Lung (tissue), 12 donors: Measurements from ENCODE around the gene TRAPPC3L. TPM values are rescaled to one million over a fixed set of nuclear protein-coding genes. Genes with fewer than 3 reads are reported as not detected.
A peak's percentile ranks its signal among the peaks of the same experiment; 100 is the strongest.

Source experiments
- ATAC-seq: fragments of 200-7000 bp; cut with Tn5 transposase; one replicate; pipeline ENCODE4 v1.9.1; 2020; ENCODE audit warnings: moderate number of reproducible peaks; ENCODE audit not compliant: insufficient read depth, low FRiP score
- DNase-seq, 3 donors: peaks; one replicate each; pipeline ENCODE4 v3.0.0-alpha.2; 2013 to 2017
- H3K27ac ChIP-seq, 2 donors: one replicate each; pipeline ENCODE4 v1.5.1; 2013; ENCODE audit warnings: mild to moderate bottlenecking in 2 of 2, moderate library complexity in 2 of 2, control low read depth in 1 of 2, inconsistent platforms in 1 of 2, low read depth in 1 of 2, low read length in 1 of 2
- H3K27me3 ChIP-seq, 3 donors: one replicate each; pipeline ENCODE4 v1.5.1; 2013; ENCODE audit warnings: low read length in 2 of 3; ENCODE audit not compliant: control insufficient read depth in 3 of 3, insufficient read depth in 3 of 3
- H3K36me3 ChIP-seq, 4 donors: one replicate each; pipeline ENCODE4 v1.5.1; 2013; ENCODE audit warnings: low read length in 4 of 4, mild to moderate bottlenecking in 1 of 4, moderate library complexity in 1 of 4; ENCODE audit not compliant: control insufficient read depth in 4 of 4, insufficient read depth in 4 of 4
- H3K4me1 ChIP-seq, 5 donors: one replicate each; pipeline ENCODE4 v1.5.1; 2013; ENCODE audit warnings: low read length in 5 of 5, mild to moderate bottlenecking in 2 of 5, moderate library complexity in 1 of 5; ENCODE audit not compliant: control insufficient read depth in 5 of 5, insufficient read depth in 5 of 5
- H3K4me3 ChIP-seq: one replicate; pipeline ENCODE4 v1.5.1; 2013; ENCODE audit warnings: mild to moderate bottlenecking, control low read depth, moderate library complexity
- H3K9ac ChIP-seq, 2 donors: one replicate each; pipeline ENCODE4 v1.5.1; 2013; ENCODE audit warnings: low read length in 2 of 2, control low read depth in 1 of 2; ENCODE audit not compliant: insufficient read depth in 1 of 2
- H3K9me3 ChIP-seq, 4 donors: one replicate each; pipeline ENCODE4 v1.5.1; 2013; ENCODE audit warnings: low read length in 3 of 4, mild to moderate bottlenecking in 1 of 4, moderate library complexity in 1 of 4; ENCODE audit not compliant: control insufficient read depth in 4 of 4, insufficient read depth in 3 of 4
- WGBS, 2 donors: extraction: QIAGEN DNeasy Blood & Tissue Kit; methylation state at CpG; one replicate each; pipeline ENCODE4 v1.1.7; 2013; 5-methylcytosine and 5-hydroxymethylcytosine counted together
- polyA plus RNA-seq, 2 donors: library from polyadenylated mRNA; stranded (reverse); fragments of 200-250 nt; gene quantifications; one replicate each; pipeline ENCODE4 v1.2.1, GENCODE V29; 2013
- total RNA-seq, 2 donors: library from RNA; depleted of rRNA in 1 of 2; stranded (reverse); fragments of >200 nt in 1 of 2; gene quantifications; one replicate each; pipeline ENCODE4 v1.2.1, GENCODE V29; 2014 to 2021
- TF ChIP-seq, protein P1 (sequence below): IDR thresholded peaks from 2 replicates; pipeline ENCODE4 v1.5.1; 2012; ENCODE audit warnings: mild to moderate bottlenecking; ENCODE audit errors: control extremely low read depth, extremely low read depth
- donor health status: control.
- donor health status: control.
- donor health status: Bipolar disorder and iron deficiency.
- donor health status: healthy.
- donor health status: DM: yes; HTN: yes; CAD: no.

The TRAPPC3L gene
- total and polyA plus RNA-seq, 4 donors: 0.07 to 0.28 (median 0.25) TPM; not detected in 1

DNA sequence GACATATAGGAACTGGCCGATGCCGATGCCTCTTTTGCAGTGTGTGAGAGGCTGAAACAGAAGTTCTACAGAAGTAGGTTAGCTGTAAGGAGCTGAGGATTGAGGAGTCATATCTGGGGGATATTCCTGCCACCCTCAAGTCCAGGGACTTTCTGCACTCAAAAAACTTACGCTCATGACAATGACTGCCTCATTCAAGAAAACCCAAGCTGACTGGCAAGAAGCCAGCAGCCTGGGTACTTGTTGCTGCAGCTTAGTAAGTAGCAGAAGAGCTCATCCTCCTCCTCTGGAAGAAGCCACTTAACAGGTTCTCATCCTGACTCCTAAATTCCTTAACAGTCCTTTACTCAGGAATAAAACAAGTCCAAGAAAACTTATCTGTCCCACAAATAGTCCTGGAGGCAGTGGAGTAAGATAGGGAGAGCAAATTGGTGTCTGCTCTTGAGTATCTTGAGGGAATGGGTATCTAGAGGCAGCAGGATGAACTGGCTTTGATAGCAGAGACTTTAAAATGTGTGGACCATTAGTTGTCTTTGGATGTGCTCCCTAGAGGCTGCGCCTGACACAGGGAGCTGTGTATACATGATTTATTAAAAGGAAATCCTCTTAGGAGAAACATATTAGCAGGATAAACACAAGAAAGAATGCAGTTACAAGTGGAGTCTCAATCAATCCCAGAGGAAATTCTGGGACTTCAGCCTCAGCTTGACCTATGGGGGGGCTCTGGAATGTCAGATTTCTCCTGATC is 26.7 kb downstream of the TRAPPC3L start:
- H3K27ac ChIP-seq: peak overlapping the region in 1 of 2 donors; percentile 14
- H3K4me3 ChIP-seq: no peak overlapping the region
- H3K27me3 ChIP-seq: no peaks in the 10 kb centered on the region
- no peak for ATAC-seq
- DNase-seq: peak in 1 of 3 donors; percentile 37
- H3K4me1 ChIP-seq: peaks cover 0 to 8% (median 0%) of the 10 kb centered on the region in 5 donors
- no peak overlapping the region for H3K9ac ChIP-seq
- WGBS, 2 donors: 64 to 77% methylated on average over 4 of the region's 4 CpGs
- no peaks in the 10 kb centered on the region for H3K9me3 ChIP-seq
- TF ChIP-seq, protein P1, sequence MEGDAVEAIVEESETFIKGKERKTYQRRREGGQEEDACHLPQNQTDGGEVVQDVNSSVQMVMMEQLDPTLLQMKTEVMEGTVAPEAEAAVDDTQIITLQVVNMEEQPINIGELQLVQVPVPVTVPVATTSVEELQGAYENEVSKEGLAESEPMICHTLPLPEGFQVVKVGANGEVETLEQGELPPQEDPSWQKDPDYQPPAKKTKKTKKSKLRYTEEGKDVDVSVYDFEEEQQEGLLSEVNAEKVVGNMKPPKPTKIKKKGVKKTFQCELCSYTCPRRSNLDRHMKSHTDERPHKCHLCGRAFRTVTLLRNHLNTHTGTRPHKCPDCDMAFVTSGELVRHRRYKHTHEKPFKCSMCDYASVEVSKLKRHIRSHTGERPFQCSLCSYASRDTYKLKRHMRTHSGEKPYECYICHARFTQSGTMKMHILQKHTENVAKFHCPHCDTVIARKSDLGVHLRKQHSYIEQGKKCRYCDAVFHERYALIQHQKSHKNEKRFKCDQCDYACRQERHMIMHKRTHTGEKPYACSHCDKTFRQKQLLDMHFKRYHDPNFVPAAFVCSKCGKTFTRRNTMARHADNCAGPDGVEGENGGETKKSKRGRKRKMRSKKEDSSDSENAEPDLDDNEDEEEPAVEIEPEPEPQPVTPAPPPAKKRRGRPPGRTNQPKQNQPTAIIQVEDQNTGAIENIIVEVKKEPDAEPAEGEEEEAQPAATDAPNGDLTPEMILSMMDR: no peak
- peaks cover 0 to 7% (median 6%) of the 10 kb centered on the region in 4 donors for H3K36me3 ChIP-seq

DNA sequence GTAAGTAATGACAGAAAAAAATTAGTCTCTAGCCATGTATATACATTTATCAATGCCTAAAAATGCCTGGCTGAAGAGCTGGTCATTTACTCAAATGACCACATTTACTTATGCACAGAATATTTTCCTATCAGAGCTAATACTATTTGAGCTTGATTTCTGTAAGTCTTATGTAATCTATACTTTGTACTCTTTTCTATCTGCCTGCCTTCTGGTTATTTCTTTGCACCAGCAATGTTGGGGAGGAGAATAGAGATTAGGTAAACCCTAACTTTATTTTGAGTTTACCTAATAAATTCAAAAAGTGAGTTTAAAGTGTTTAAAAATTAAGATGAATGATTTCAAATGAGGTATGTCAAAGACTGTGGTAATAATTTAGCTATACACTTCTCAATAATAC is 30.3 kb downstream of the TRAPPC3L start:
- Histone ChIP-seq H3K4me1 (peaks cover 0 to 29% (median 4%) of the 10 kb centered on the region in 5 donors), H3K4me3 (no peak overlapping the region), H3K27me3 (no peaks in the 10 kb centered on the region), H3K9ac (no peak overlapping the region), H3K36me3 (peaks cover 0 to 7% (median 6%) of the 10 kb centered on the region in 4 donors), H3K27ac (no peak overlapping the region), H3K9me3 (no peaks in the 10 kb centered on the region)
- no peak for ATAC-seq
- TF ChIP-seq, protein P1: no peak
- no peak for DNase-seq

DNA sequence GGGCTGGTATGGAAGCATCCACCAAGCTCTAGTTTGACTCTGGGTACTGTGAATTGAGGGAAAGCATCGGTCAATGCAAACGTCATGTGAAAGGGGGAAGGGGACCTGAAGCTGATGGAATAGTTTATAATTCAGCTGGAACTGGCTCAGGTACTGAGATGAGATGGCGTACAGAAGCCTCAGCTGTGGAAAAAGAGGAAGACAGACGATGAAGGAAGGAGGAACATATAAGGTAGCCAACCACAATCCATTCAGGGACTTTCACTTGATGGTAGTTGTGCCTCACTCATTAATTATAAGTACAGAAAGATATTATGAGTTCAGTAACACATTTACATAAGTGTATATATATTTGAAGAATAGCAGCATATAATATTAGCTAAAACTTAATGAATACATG is 31.4 kb downstream of the TRAPPC3L start:
- Histone ChIP-seq H3K9ac (no peak overlapping the region), H3K27ac (no peak overlapping the region), H3K4me1 (peaks cover 0 to 29% (median 2%) of the 10 kb centered on the region in 5 donors), H3K36me3 (peaks cover 0 to 7% (median 6%) of the 10 kb centered on the region in 4 donors), H3K9me3 (no peaks in the 10 kb centered on the region), H3K27me3 (no peaks in the 10 kb centered on the region), H3K4me3 (no peak overlapping the region)
- DNase-seq: no peak
- TF ChIP-seq, protein P1: no peak
- 61 to 69% methylated on average over 4 of the region's 4 CpGs for WGBS, 2 donors
- ATAC-seq: no peak
